NCI-H748 treated with DMSO at 0.1 percent for 48 hours (cell line): ENCODE data around the gene FAM240A.

Experiments
- DNase-seq: peaks from one replicate; lab custom pipeline; 2025; lab: John Stamatoyannopoulos, UW

FAM240A gene

GRCh38 chr3:46662771-46663551, 50.6 kb downstream of the FAM240A start:
- no peak for DNase-seq

GRCh38 chr3:46663591-46664135, 51.3 kb downstream of the FAM240A start:
- peak; percentile 85 for DNase-seq

- no peak for DNase-seq
Measured at GRCh38 chr3:46664188-46664970, 52.1 kb downstream of the FAM240A start.

- DNase-seq: peak; percentile 21
Measured at GRCh38 chr3:46664971-46665762, 52.8 kb downstream of the FAM240A start.

GRCh38 chr3:46665763-46666452, 53.6 kb downstream of the FAM240A start:
- DNase-seq: peak; percentile 56

- DNase-seq: no peak
Measured at GRCh38 chr3:46666453-46666845, 54.1 kb downstream of the FAM240A start.

GRCh38 chr3:46667061-46667621, 54.8 kb downstream of the FAM240A start:
- no peak for DNase-seq

- DNase-seq: no peak
Measured at GRCh38 chr3:46667657-46668056, 55.3 kb downstream of the FAM240A start.

GRCh38 chr3:46668116-46668515, 55.8 kb downstream of the FAM240A start:
- no peak for DNase-seq

GRCh38 chr3:46668591-46668990, 56.3 kb downstream of the FAM240A start:
- no peak for DNase-seq

- DNase-seq: no peak
Measured at GRCh38 chr3:46669191-46669999, 57.1 kb downstream of the FAM240A start.

GRCh38 chr3:46670000-46670890, 57.9 kb downstream of the FAM240A start:
- DNase-seq: no peak

GRCh38 chr3:46670891-46671427, 58.6 kb downstream of the FAM240A start:
- DNase-seq: no peak

GRCh38 chr3:46671541-46672348, 59.4 kb downstream of the FAM240A start:
- DNase-seq: no peak

- no peak for DNase-seq
Measured at GRCh38 chr3:46672349-46672695, 60.0 kb downstream of the FAM240A start.

- DNase-seq: no peak
Measured at GRCh38 chr3:46673151-46674030, 61.1 kb downstream of the FAM240A start.
